ENCODE measurements around the gene IGSF6. TPM values are rescaled to one million over a fixed set of nuclear protein-coding genes. Genes with fewer than 3 reads are reported as not detected.

The IGSF6 gene
- total and polyA plus RNA-seq, 2 of the 4 experiments (the other 2 are of a cell fraction) = not detected

- CTCF ChIA-PET = interaction anchor here (0.7 to 2.5 kb wide), 2 partner anchors 10 to 389 kb away, joined by 3 to 11 read pairs; no protein-coding TSS in a partner anchor
These were observed 14.4 kb upstream of the IGSF6 start for GRCh38 chr16:21666772-21667171.

More at GRCh38 chr16:21666772-21667171, 14.4 kb upstream of the IGSF6 start:
- Histone ChIP-seq H3K4me3 (ENCODE audit: insufficient read depth, low read depth, low read length) (no peak overlapping the region), H3K79me1 (ENCODE audit: low read depth in 1 of 2, low read length in 2 of 2) (no peaks in the 10 kb centered on the region), H3K56ac (ENCODE audit: extremely low read depth, insufficient read depth, low read length) (no peak overlapping the region), H3K4ac (ENCODE audit: low read depth, low read length) (no peak overlapping the region), H3K4me2 (ENCODE audit: low read depth, low read length) (no peak overlapping the region), H3K9me1 (ENCODE audit: insufficient read depth, low read length) (no peaks in the 10 kb centered on the region), H3K18ac (ENCODE audit: low read depth, low read length) (no peak overlapping the region), H4K20me1 (ENCODE audit: insufficient read depth, low read length) (no peaks in the 10 kb centered on the region), H3K14ac (replicated peaks; ENCODE audit: low read depth, low read length) (no peak overlapping the region), H2AK9ac (replicated peaks; ENCODE audit: low read depth, low read length, poor library complexity) (no peak overlapping the region), H4K91ac (ENCODE audit: insufficient read depth, low read depth, low read length) (no peak overlapping the region), H2BK5ac (ENCODE audit: low read depth, low read length, poor library complexity, severe bottlenecking) (no peak overlapping the region), H2BK120ac (ENCODE audit: low read depth, low read length) (no peak overlapping the region), H2AFZ (replicated peaks; ENCODE audit: low read length, poor library complexity) (no peak overlapping the region), H4K8ac (ENCODE audit: low read depth in 2 of 2, low read length in 2 of 2) (no peak overlapping the region), H3K27me3 (ENCODE audit: control insufficient read depth, insufficient read depth, low read length) (peaks cover 22% of the 10 kb centered on the region), H4K5ac (ENCODE audit: low read depth, low read length) (no peak overlapping the region), H2BK15ac (ENCODE audit: low read depth, low read length) (no peak overlapping the region), H3K4me1 (ENCODE audit: control insufficient read depth, insufficient read depth, low read length) (no peaks in the 10 kb centered on the region), H2BK20ac (ENCODE audit: low read depth, low read length) (no peak overlapping the region), H3K9me3 (ENCODE audit: control insufficient read depth, insufficient read depth, low read length) (no peaks in the 10 kb centered on the region), H3K23ac (ENCODE audit: low read depth, low read length) (no peak overlapping the region), H3K27ac (ENCODE audit: insufficient read depth, low read length) (no peak overlapping the region), H2AK5ac (ENCODE audit: low read depth, low read length) (no peak overlapping the region), H3K9ac (ENCODE audit: low read depth, low read length) (no peak overlapping the region), H3K36me3 (ENCODE audit: control insufficient read depth, insufficient read depth, low read length) (no peaks in the 10 kb centered on the region)
- 0% methylated on average over 1 of the region's 3 CpGs; no CpG with 5 or more reads in 1 of the 2 experiments for WGBS, 2 experiments (ENCODE audit: extremely low coverage in 2 of 2, insufficient read length in 1 of 2)
- BruUV-seq (replicated peaks) = no TSS peak
- intact Hi-C loops (cut with micrococcal nuclease) = no loop called here
- dilution Hi-C loops (cut with HindIII; ENCODE audit: low sequenced_read_pairs, unreplicated experiment) = no loop called here
- POLR2A ChIA-PET (ENCODE audit: unreplicated experiment) = no interaction called here
- ATAC-seq (ENCODE audit: low read depth) (no peak), DNase-seq (no peak)
- in situ Hi-C loops (cut with MboI; ENCODE audit: low sequenced_read_pairs) = no loop called here
- TF ChIP-seq NFE2L2 (IDR thresholded peaks at IDR 0.05; ENCODE audit: low read depth, low read length) = no peak
- no peak for TF ChIP-seq ELK1 (IDR thresholded peaks at IDR 0.05; ENCODE audit: borderline replicate concordance, low read depth, low read length)
- TF ChIP-seq POLR2A (IDR thresholded peaks at IDR 0.05; ENCODE audit: low read depth, low read length) = no peak
- TF ChIP-seq RFX5 (IDR thresholded peaks at IDR 0.05; ENCODE audit: low read depth, low read length) = no peak
- TF ChIP-seq FOS (IDR thresholded peaks at IDR 0.05; ENCODE audit: low read depth, low read length) = no peak
- no peak for TF ChIP-seq SMC3 (IDR thresholded peaks at IDR 0.05; ENCODE audit: low read depth, low read length)
- no peak for TF ChIP-seq MAZ (IDR thresholded peaks at IDR 0.05; ENCODE audit: borderline replicate concordance, low read depth, low read length)
- TF ChIP-seq RAD21 (IDR thresholded peaks at IDR 0.05; ENCODE audit: low read length) = no peak
- no peak for TF ChIP-seq BHLHE40 (IDR thresholded peaks at IDR 0.05; ENCODE audit: low read depth, low read length)
- TF ChIP-seq MAFK (IDR thresholded peaks at IDR 0.05; ENCODE audit: low read depth, low read length) = no peak
- no peak for TF ChIP-seq CHD1 (IDR thresholded peaks at IDR 0.05; ENCODE audit: low read depth, low read length)
- TF ChIP-seq MXI1 (IDR thresholded peaks at IDR 0.05; ENCODE audit: borderline replicate concordance, low read depth, low read length) = no peak

Data from IMR-90 (cell line).